HG03060 (cell line): ENCODE data around the gene SELE.
"Not testable (repeated sequence)": the region's sequence is repeated elsewhere in the genome, so short reads cannot be mapped to it uniquely, and the experiment has no call there.

ENCODE experiments used
- ATAC-seq: cut with Tn5 transposase; IDR thresholded peaks from one replicate; pipeline ENCODE4 v1.9.1; 2021; ENCODE audit warnings: low read depth, moderate number of reproducible peaks; ENCODE audit not compliant: unreplicated experiment

SELE gene

GRCh38 chr1:169689395-169689794 lies 44.5 kb downstream of the SELE start:
- ATAC-seq = no peak

DNA sequence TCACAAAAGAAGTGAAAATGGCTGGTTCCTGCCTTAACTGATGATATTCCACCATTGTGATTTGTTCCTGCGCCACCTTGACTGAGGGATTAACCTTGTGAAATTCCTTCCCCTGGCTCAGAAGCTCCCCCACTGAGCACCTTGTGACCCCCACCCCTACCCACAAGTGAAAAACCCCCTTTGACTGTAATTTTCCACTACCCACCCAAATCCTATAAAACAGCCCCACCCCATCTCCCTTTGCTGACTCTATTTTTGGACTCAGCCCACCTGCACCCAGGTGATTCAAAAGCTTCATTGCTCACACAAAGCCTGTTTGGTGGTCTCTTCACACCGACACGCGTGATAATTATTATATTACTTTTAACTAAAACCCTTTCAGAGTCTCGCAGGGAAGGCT lies 45.5 kb downstream of the SELE start:
- ATAC-seq = not testable (repeated sequence)

GRCh38 chr1:169683661-169684060 lies 50.2 kb downstream of the SELE start:
- ATAC-seq = no peak

DNA sequence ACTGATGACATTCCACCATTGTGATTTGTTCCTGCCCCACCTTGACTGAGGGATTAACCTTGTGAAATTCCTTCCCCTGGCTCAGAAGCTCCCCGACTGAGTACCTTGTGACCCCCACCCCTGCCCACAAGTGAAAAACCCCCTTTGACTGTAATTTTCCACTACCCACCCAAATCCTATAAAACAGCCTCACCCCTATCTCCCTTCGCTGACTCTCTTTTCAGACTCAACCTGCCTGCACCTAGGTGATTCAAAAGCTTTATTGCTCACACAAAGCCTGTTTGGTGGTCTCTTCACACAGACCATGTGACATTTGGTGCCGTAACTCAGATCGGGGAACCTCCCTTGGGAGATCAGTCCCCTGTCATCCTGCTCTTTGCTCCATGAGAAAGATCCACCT lies 50.7 kb downstream of the SELE start:
- ATAC-seq = not testable (repeated sequence)

- no peak for ATAC-seq
Measured at GRCh38 chr1:169682071-169682470, 51.8 kb downstream of the SELE start.

DNA sequence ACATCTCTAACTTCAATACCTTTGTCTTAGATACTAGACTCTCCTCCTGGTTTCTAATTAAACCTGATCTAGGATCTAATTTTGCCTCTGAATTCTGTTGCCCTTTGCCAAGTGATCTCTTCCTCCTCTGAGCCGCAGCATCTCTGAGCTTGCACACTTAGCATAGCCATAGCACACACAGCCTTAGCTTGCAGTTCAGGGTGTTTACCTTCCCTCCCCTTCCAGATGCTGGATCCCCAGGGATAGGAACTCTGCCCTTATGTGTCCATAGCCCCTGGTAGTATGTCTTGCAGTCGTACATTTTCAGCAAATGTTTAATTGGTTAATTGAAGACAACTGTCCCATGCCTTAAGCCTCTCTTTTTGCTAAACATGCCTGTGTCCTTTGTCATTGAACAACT lies 52.7 kb downstream of the SELE start:
- no peak for ATAC-seq

DNA sequence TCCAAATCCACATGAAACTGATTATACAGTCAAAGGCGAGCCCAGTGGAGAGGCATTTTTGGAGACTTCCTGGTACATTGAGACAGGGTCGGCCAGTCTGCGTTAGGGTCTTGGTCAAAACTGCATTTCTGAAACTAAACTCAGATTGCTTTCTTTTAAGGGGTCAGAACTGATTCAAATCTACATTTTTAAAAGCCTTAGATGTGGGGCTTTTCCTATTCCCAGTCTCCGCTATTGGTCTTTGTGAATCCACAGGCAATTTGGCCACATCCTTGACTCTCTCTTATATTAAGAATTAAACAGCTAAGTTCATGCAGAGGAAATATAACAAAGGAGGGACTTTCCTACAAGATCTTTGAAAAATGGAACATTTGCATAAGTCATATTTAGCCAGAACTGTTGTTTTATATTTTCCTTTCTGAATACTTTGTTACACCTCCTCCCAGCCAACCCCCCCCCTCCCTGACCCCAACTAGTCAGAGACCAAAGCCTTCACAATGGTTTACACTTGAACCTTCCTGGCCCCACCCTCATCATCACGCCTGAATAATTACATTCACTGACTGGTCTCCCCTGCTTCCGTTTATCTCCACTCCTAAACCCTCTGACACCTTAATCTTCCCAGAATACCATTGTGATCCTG lies 53.4 kb downstream of the SELE start:
- ATAC-seq = peak; percentile 44

GRCh38 chr1:169679692-169680091 lies 54.2 kb downstream of the SELE start:
- ATAC-seq = no peak

DNA sequence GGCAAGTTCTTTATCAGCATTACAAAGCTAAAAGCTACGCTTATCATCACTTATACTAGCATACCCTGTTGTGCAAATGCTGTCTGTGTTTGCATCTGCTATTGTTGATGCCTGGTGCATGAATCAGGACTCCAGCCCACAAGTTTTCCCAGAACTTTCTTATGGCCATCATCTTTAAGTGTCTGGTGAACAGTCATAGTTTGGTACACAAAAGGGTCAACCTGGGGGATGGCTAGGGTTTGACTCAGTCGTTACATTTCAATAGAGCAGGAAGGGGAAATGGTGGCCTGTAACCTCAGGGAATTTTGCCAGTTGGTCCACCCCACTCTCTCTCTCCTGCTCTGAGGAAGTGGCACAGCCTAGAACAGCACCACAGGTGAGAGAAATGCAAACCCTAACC lies 57.9 kb downstream of the SELE start:
- ATAC-seq = no peak
